PC-9 (cell line): ENCODE results near the gene HOXC12. TPM values are rescaled to one million over a fixed set of nuclear protein-coding genes. Genes with fewer than 3 reads are reported as not detected.

ENCODE experiments used
- BruUV-seq: library from RNA; stranded (reverse); fragments of 400-500 nt; replicated peaks from 2 replicates; lab custom pipeline; 2021; lab: Mats Ljungman, UMichigan
- CTCF ChIA-PET: fragments of 300-600 bp; sonication (Branson Sonifier 250); formaldehyde crosslinking; loops from one replicate; lab custom pipeline; 2022; ENCODE audit warnings: antibody characterized with exemption; lab: Charles Lee
- POLR2A ChIA-PET: fragments of 300-600 bp; sonication (Branson Sonifier 250); formaldehyde crosslinking; loops from one replicate; lab custom pipeline; 2022; ENCODE audit warnings: antibody characterized with exemption; ENCODE audit not compliant: unreplicated experiment; lab: Charles Lee
- DNase-seq, 2 experiments: peaks; one replicate each; pipeline versions ENCODE4 v3.0.0 to v3.0.0-alpha.2; 2015 to 2022; ENCODE audit warnings: mixed read lengths in 1 of 2
- H2AFZ ChIP-seq: fragments of 200-600 bp; sonication (generic); 2 replicates; pipeline ENCODE4 v1.8.1; 2017; ENCODE audit warnings: antibody characterized with exemption
- H3F3A ChIP-seq: fragments of 200-600 bp; sonication (generic); 2 replicates; pipeline ENCODE4 v1.8.1; 2017; ENCODE audit warnings: antibody characterized with exemption, mild to moderate bottlenecking, low read depth; ENCODE audit not compliant: insufficient read depth
- H3K27ac ChIP-seq: fragments of 200-600 bp; sonication (generic); 2 replicates; pipeline ENCODE4 v1.6.1; 2016; ENCODE audit warnings: mixed run types
- H3K27me3 ChIP-seq: fragments of 200-600 bp; sonication (generic); 2 replicates; pipeline ENCODE4 v1.6.1; 2016; ENCODE audit warnings: low read depth, mixed run types; ENCODE audit not compliant: insufficient read depth
- H3K36me3 ChIP-seq: fragments of 200-600 bp; sonication (generic); 2 replicates; pipeline ENCODE4 v1.6.1; 2016; ENCODE audit warnings: low read depth, mixed run types
- H3K4me1 ChIP-seq: fragments of 200-600 bp; sonication (generic); replicated peaks from 2 replicates; pipeline ENCODE4 v1.6.1; 2016; ENCODE audit warnings: mixed run types; ENCODE audit not compliant: insufficient read depth
- H3K4me2 ChIP-seq: fragments of 200-600 bp; sonication (generic); 2 replicates; pipeline ENCODE4 v1.6.1; 2017; ENCODE audit warnings: mixed run types
- H3K4me3 ChIP-seq: fragments of 200-600 bp; sonication (generic); 2 replicates; pipeline ENCODE4 v1.6.1; 2016; ENCODE audit warnings: mixed run types
- H3K79me2 ChIP-seq: fragments of 200-600 bp; sonication (generic); 2 replicates; pipeline ENCODE4 v1.6.1; 2017; ENCODE audit warnings: low read depth, mixed run types
- H3K9me2 ChIP-seq: fragments of 200-600 bp; sonication (generic); 2 replicates; pipeline ENCODE4 v1.8.1; 2017; ENCODE audit warnings: mild to moderate bottlenecking; ENCODE audit not compliant: insufficient read depth
- H3K9me3 ChIP-seq: fragments of 200-600 bp; sonication (generic); 2 replicates; pipeline ENCODE4 v1.8.1; 2016; ENCODE audit warnings: low read depth; ENCODE audit not compliant: insufficient read depth
- H4K20me1 ChIP-seq: fragments of 200-600 bp; sonication (generic); 2 replicates; pipeline ENCODE4 v1.8.1; 2017; ENCODE audit not compliant: insufficient read depth
- CTCF ChIP-seq: fragments of 200-600 bp; sonication (generic); conservative IDR thresholded peaks from 2 replicates; pipeline ENCODE4 v1.6.1; 2017; ENCODE audit warnings: mixed run types, antibody characterized with exemption, mild to moderate bottlenecking, moderate library complexity
- EZH2 ChIP-seq: fragments of 200-600 bp; sonication (generic); IDR thresholded peaks from 2 replicates; pipeline ENCODE4 v1.8.0; 2017; ENCODE audit warnings: antibody characterized with exemption, low read depth
- intact Hi-C: fragments of 100-400 bp; cut with micrococcal nuclease; formaldehyde crosslinking; loops from one replicate; pipeline ENCODE4 v1.10.0; 2022; ENCODE audit not compliant: unreplicated experiment
- total RNA-seq: library from RNA; stranded (reverse); gene quantifications from 2 replicates; pipeline ENCODE4 v1.2.3, GENCODE V29; 2021

HOXC12 gene
- total RNA-seq, 1 experiment from 2014 or later, result 0.24 TPM

- H3K9me3 ChIP-seq, result no peaks in the 10 kb centered on the region
- no peak for DNase-seq
- POLR2A ChIA-PET, result no interaction called here
- TF ChIP-seq EZH2 (no peak), CTCF (no peak)
- H3F3A ChIP-seq, result peaks cover 14% of the 10 kb centered on the region; the same call in 1 of the 2 replicates
- H3K4me1 ChIP-seq, result peaks cover 15% of the 10 kb centered on the region
- H3K4me3 ChIP-seq, result no peak overlapping the region
- H3K4me2 ChIP-seq, result no peak overlapping the region
- intact Hi-C loops, result no loop called here
- H3K27ac ChIP-seq, result no peak overlapping the region
- no peak overlapping the region for H2AFZ ChIP-seq
- no peaks in the 10 kb centered on the region for H3K79me2 ChIP-seq
- H4K20me1 ChIP-seq, result no peaks in the 10 kb centered on the region
- H3K36me3 ChIP-seq, result no peaks in the 10 kb centered on the region
- H3K9me2 ChIP-seq, result no peaks in the 10 kb centered on the region
- CTCF ChIA-PET, result no interaction called here
- BruUV-seq, result no TSS peak
- H3K27me3 ChIP-seq, result no peaks in the 10 kb centered on the region
Observed at GRCh38 chr12:53956251-53956887, 1.7 kb downstream of the HOXC12 start.

DNA sequence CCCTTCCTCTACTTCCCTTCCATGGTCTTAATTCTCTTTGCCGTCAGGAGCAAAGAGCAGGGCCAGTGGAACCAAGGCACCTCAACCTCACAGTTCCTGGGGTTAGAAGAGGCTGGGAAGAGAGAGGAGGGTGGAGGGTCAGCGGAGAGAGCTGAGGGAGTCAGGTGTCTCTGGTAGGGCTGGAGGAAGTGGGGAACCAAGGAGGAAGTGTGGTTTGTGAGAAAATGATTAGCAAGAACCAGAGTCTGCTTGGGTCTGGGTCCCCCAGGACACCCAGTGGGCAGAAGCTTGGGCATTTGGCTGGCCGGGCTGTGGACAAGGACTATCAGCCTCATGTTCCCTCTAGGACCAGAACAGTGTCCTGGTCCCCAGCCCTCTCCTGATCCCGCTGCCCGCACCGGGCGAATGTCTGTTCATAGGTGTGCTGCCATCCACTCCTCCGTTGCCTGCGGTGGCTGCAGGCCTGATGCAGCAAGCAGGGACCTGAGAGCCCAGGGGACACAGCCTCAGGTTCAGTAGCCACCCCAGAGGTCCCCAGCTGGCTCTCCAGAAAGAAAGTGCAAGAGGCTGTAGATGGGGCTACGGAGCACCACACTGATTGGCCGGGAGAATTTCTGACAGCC, 2.3 kb downstream of the HOXC12 start:
- no TSS peak for BruUV-seq
- no peaks in the 10 kb centered on the region for H3K9me2 ChIP-seq
- H3K79me2 ChIP-seq, result no peaks in the 10 kb centered on the region
- no peak overlapping the region for H3K27ac ChIP-seq
- ChIA-PET POLR2A (no interaction called here), CTCF (no interaction called here)
- no peaks in the 10 kb centered on the region for H4K20me1 ChIP-seq
- no peaks in the 10 kb centered on the region for H3K9me3 ChIP-seq
- H2AFZ ChIP-seq, result no peak overlapping the region
- intact Hi-C loops, result no loop called here
- no peak overlapping the region for H3K4me3 ChIP-seq
- no peak overlapping the region for H3K4me2 ChIP-seq
- peaks cover 14% of the 10 kb centered on the region; the same call in 1 of the 2 replicates for H3F3A ChIP-seq
- no peak for DNase-seq
- H3K36me3 ChIP-seq, result no peaks in the 10 kb centered on the region
- no peaks in the 10 kb centered on the region for H3K27me3 ChIP-seq
- H3K4me1 ChIP-seq, result peaks cover 15% of the 10 kb centered on the region
- TF ChIP-seq EZH2 (no peak), CTCF (no peak)

GRCh38 chr12:53958128-53958527, 3.4 kb downstream of the HOXC12 start:
- TF ChIP-seq EZH2, result no peak
- TF ChIP-seq CTCF, result no peak
- Histone ChIP-seq H2AFZ (no peak overlapping the region), H3K79me2 (no peaks in the 10 kb centered on the region), H4K20me1 (no peaks in the 10 kb centered on the region), H3F3A (peaks cover 7% of the 10 kb centered on the region; the same call in 1 of the 2 replicates), H3K9me2 (no peaks in the 10 kb centered on the region), H3K27ac (no peak overlapping the region), H3K4me3 (no peak overlapping the region), H3K36me3 (no peaks in the 10 kb centered on the region), H3K9me3 (no peaks in the 10 kb centered on the region), H3K27me3 (no peaks in the 10 kb centered on the region), H3K4me1 (peaks cover 12% of the 10 kb centered on the region), H3K4me2 (no peak overlapping the region)
- ChIA-PET POLR2A (no interaction called here), CTCF (no interaction called here)
- DNase-seq, result no peak
- intact Hi-C loops, result no loop called here
- BruUV-seq, result no TSS peak
